Tibial nerve (tissue), 4 donors: ENCODE results near the gene GULP1. TPM values are rescaled to one million over a fixed set of nuclear protein-coding genes. Genes with fewer than 3 reads are reported as not detected.
A peak's percentile ranks its signal among the peaks of the same experiment; 100 is the strongest.

ENCODE experiments used
- DNase-seq, 2 donors: peaks; one replicate each; pipeline ENCODE4 v3.0.0-alpha.2; 2019; ENCODE audit warnings: low spot score in 2 of 2
- H3K27ac ChIP-seq, 4 donors: fragments of 200-600 bp; sonication (generic) in 3 of 4; one replicate each; pipeline ENCODE4 v1.5.1; 2017 to 2019; ENCODE audit warnings: mild to moderate bottlenecking in 1 of 4
- H3K27me3 ChIP-seq, 2 donors: fragments of 200-600 bp; sonication (generic) in 1 of 2; one replicate each; pipeline versions ENCODE4 v1.5.1 to v1.6.0; 2017 to 2019
- H3K36me3 ChIP-seq, 3 donors: fragments of 200-600 bp; sonication (generic); one replicate each; pipeline ENCODE4 v1.5.1; 2018 to 2019
- H3K4me1 ChIP-seq, 4 donors: fragments of 200-600 bp; sonication (generic) in 3 of 4; one replicate each; pipeline ENCODE4 v1.5.1; 2017 to 2019
- H3K4me3 ChIP-seq, 4 donors: fragments of 200-600 bp; sonication (generic) in 3 of 4; one replicate each; pipeline ENCODE4 v1.5.1; 2017 to 2019; ENCODE audit warnings: mild to moderate bottlenecking in 1 of 4, moderate library complexity in 1 of 4
- H3K9me3 ChIP-seq, 4 donors: fragments of 200-600 bp; sonication (generic) in 3 of 4; one replicate each; pipeline ENCODE4 v1.5.1; 2017 to 2019
- CTCF ChIP-seq, 5 experiments: fragments of 200-600 bp in 3 of 5; fragments of 450-650 bp in 2 of 5; sonication (generic) in 3 of 5; IDR thresholded peaks; one replicate each; pipeline ENCODE4 v1.5.1; 2016 to 2019; ENCODE audit warnings: antibody characterized with exemption in 5 of 5, mild to moderate bottlenecking in 3 of 5, moderate library complexity in 2 of 5
- EP300 ChIP-seq, 2 donors: sonication (generic); formaldehyde crosslinking; IDR thresholded peaks; one replicate each; pipeline ENCODE4 v1.6.1; 2017; ENCODE audit warnings: antibody characterized with exemption in 2 of 2, mild to moderate bottlenecking in 1 of 2
- POLR2A ChIP-seq, 2 donors: fragments of 450-650 bp; IDR thresholded peaks; one replicate each; pipeline ENCODE4 v1.6.1; 2017; ENCODE audit warnings: antibody characterized with exemption in 2 of 2, mild to moderate bottlenecking in 2 of 2, moderate library complexity in 2 of 2
- WGBS, 2 donors: methylation state at CpG; one replicate each; pipeline ENCODE4 v1.1.5; 2018; 5-methylcytosine and 5-hydroxymethylcytosine counted together
- total RNA-seq, 4 donors: library from RNA; depleted of rRNA; stranded (reverse); fragments of >200 nt; gene quantifications; one replicate each; pipeline ENCODE4 v1.1.0, GENCODE V29; 2016

GULP1 gene
- total RNA-seq, 4 donors from 2014 or later: 63.4 to 89.2 (median 78.1) TPM

DNA sequence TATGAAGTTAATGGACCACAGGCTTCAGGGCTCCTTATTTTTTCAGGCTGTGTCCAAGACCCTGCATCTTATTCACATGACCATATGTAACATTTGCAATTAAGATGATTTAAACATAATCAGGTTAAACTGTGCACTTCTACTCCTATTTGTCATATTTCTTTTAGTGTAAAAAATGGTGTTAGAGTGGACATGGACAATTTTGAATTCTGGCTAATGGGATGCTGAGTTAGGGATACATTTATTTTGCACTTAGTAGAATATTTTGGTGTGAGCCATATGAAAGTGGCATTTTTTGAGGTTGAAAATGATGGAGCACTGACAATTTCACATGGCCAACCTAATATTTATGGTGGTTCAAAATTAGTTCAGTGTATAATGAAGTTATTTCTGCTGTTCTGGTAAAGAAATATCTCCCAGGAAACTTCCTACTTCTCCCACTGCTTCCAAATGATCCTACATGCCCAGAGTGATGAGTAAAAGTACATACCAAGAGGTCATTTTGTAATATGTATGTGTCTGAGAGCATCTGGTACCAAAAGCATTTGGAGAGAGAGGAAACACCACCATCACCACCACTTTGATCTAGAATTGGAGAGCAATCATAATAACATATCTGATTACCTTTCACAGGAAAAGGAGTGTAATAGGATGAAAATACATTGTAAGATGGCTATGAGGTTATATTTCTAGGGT, 36.0 kb downstream of the GULP1 start:
- H3K27ac ChIP-seq: peak overlapping the region in 1 of 4 donors; percentile 14
- H3K36me3 ChIP-seq: no peaks in the 10 kb centered on the region
- TF ChIP-seq CTCF (IDR thresholded peaks at IDR 0.05): no peak
- TF ChIP-seq EP300 (IDR thresholded peaks at IDR 0.05): no peak
- no peak for TF ChIP-seq POLR2A (IDR thresholded peaks at IDR 0.05)
- DNase-seq: no peak
- no peaks in the 10 kb centered on the region for H3K27me3 ChIP-seq
- no peaks in the 10 kb centered on the region for H3K9me3 ChIP-seq
- no peak overlapping the region for H3K4me3 ChIP-seq
- H3K4me1 ChIP-seq: peaks cover 0 to 67% (median 14%) of the 10 kb centered on the region in 4 donors

- H3K4me3 ChIP-seq: no peak overlapping the region
- H3K9me3 ChIP-seq: no peaks in the 10 kb centered on the region
- TF ChIP-seq EP300 (IDR thresholded peaks at IDR 0.05) (no peak), CTCF (IDR thresholded peaks at IDR 0.05) (no peak), POLR2A (IDR thresholded peaks at IDR 0.05) (no peak)
- 89 to 91% methylated on average over 1 of the region's 1 CpG for WGBS, 2 donors
- no peaks in the 10 kb centered on the region for H3K36me3 ChIP-seq
- H3K27ac ChIP-seq: no peak overlapping the region
- H3K27me3 ChIP-seq: no peaks in the 10 kb centered on the region
- no peak for DNase-seq
- H3K4me1 ChIP-seq: peaks cover 0 to 68% (median 18%) of the 10 kb centered on the region in 4 donors
Measured at GRCh38 chr2:188328419-188328818, 36.7 kb downstream of the GULP1 start.

GRCh38 chr2:188330316-188331053, 38.8 kb downstream of the GULP1 start:
- no peak overlapping the region for H3K27ac ChIP-seq
- H3K27me3 ChIP-seq: no peaks in the 10 kb centered on the region
- no peak for DNase-seq
- H3K4me1 ChIP-seq: peaks cover 0 to 71% (median 26%) of the 10 kb centered on the region in 4 donors
- TF ChIP-seq CTCF (IDR thresholded peaks at IDR 0.05): no peak
- TF ChIP-seq EP300 (IDR thresholded peaks at IDR 0.05): no peak
- no peak for TF ChIP-seq POLR2A (IDR thresholded peaks at IDR 0.05)
- H3K36me3 ChIP-seq: no peaks in the 10 kb centered on the region
- WGBS, 2 donors: 84% methylated on average over 2 of the region's 2 CpGs
- H3K4me3 ChIP-seq: no peak overlapping the region
- no peaks in the 10 kb centered on the region for H3K9me3 ChIP-seq

DNA sequence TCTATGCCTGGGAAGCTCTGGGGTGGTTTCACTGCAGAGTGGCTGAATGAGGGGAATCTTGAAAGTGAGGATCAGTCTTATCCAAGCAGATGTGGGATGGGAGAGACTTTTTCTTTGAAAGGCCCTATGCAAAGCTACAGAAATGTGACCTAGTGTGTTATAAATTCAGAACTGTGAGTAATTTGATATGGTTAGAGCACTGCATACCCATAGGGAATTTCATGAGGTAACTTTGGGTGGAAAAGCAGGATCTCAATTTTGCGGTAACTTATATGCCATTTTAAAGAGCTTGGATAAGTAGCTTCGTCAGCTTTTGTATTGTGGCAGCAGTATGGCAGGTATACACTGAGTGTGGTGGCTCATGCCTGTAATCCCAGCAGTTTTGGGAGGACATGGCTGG, 40.9 kb downstream of the GULP1 start:
- Histone ChIP-seq H3K27me3 (no peaks in the 10 kb centered on the region), H3K9me3 (no peaks in the 10 kb centered on the region), H3K27ac (peak overlapping the region in 3 of 4 donors; percentile 62 to 81 (median 77)), H3K36me3 (no peaks in the 10 kb centered on the region), H3K4me3 (no peak overlapping the region), H3K4me1 (peaks cover 0 to 58% (median 17%) of the 10 kb centered on the region in 4 donors)
- DNase-seq: no peak
- TF ChIP-seq CTCF (IDR thresholded peaks at IDR 0.05): no peak
- no peak for TF ChIP-seq EP300 (IDR thresholded peaks at IDR 0.05)
- no peak for TF ChIP-seq POLR2A (IDR thresholded peaks at IDR 0.05)
- WGBS, 2 donors: 88 to 96% methylated on average over 2 of the region's 2 CpGs
